Epithelial cell of umbilical artery (primary cell): ENCODE results near the gene HERC5. TPM values are rescaled to one million over a fixed set of nuclear protein-coding genes. Genes with fewer than 3 reads are reported as not detected.

Experiments
- total RNA-seq: library from RNA; depleted of rRNA; stranded (reverse); fragments of >200 nt; gene quantifications from 2 replicates; pipeline ENCODE4 v1.2.3, GENCODE V29; 2014

Gene HERC5
- total RNA-seq, result 0.65 and 10.2 TPM in 2 replicates

GRCh38 chr4:88456670-88457306, at the start of gene HERC5:
TSS of gene HERC5 (plus strand) at chr4:88457119. CDS start at chr4:88457270, 151 bp downstream.

GRCh38 chr4:88523325-88524129, 66.6 kb downstream of the HERC5 start, which contains the start of gene PYURF:
TSS of gene PYURF (minus strand) at chr4:88523776. CDS start at chr4:88523700, 76 bp downstream.

Other genes with a start within 250 kb of the HERC5 start
- 14.6 and 17.0 TPM in 2 replicates for gene PPM1K, start 172.6 kb upstream of the HERC5 start, total RNA-seq
- 8.4 and 57.9 TPM in 2 replicates for gene HERC6, start 78.3 kb upstream of the HERC5 start, total RNA-seq
- gene PYURF, start 66.7 kb downstream of the HERC5 start, total RNA-seq, result 104 and 132 TPM in 2 replicates
- 12.3 and 13.0 TPM in 2 replicates for gene HERC3, start 135.4 kb downstream of the HERC5 start, total RNA-seq
- gene NAP1L5, start 240.7 kb downstream of the HERC5 start, total RNA-seq, result 4.2 and 9.0 TPM in 2 replicates